ENCODE data around the gene ARHGAP32. TPM values are rescaled to one million over a fixed set of nuclear protein-coding genes. Genes with fewer than 3 reads are reported as not detected.

ARHGAP32 gene
- total RNA-seq = 10 to 100 TPM; 11.2 to 21.7 (median 18.1) TPM

- ATAC-seq (ENCODE audit: low FRiP score) (no peak), DNase-seq (ENCODE audit: low spot score) (no peak)
- no peak for TF ChIP-seq CTCF (IDR thresholded peaks at IDR 0.05)
These were observed at the start of gene ARHGAP32 for GRCh38 chr11:129192150-129192549. Gene ARHGAP32, minus strand, starts transcription at chr11:129192325. Its CDS starts 127 bp downstream, at chr11:129192198.

- ATAC-seq (ENCODE audit: low FRiP score) (no peak), DNase-seq (ENCODE audit: low spot score) (no peak)
- TF ChIP-seq CTCF (IDR thresholded peaks at IDR 0.05) = no peak
These were observed 47.1 kb upstream of the ARHGAP32 start for GRCh38 chr11:129239207-129239606.

GRCh38 chr11:129237880-129238638, 45.9 kb upstream of the ARHGAP32 start:
- ATAC-seq (ENCODE audit: low FRiP score) (no peak), DNase-seq (ENCODE audit: low spot score) (no peak)
- TF ChIP-seq CTCF (IDR thresholded peaks at IDR 0.05) = no peak

- TF ChIP-seq CTCF (IDR thresholded peaks at IDR 0.05) = no peak
- DNase-seq (ENCODE audit: low spot score) (no peak), ATAC-seq (ENCODE audit: low FRiP score) (no peak)
These were observed 45.3 kb upstream of the ARHGAP32 start for GRCh38 chr11:129237456-129237855.

- DNase-seq (ENCODE audit: low spot score) (no peak), ATAC-seq (ENCODE audit: low FRiP score) (no peak)
- TF ChIP-seq CTCF (IDR thresholded peaks at IDR 0.05) = no peak
These were observed 44.7 kb upstream of the ARHGAP32 start for GRCh38 chr11:129236850-129237249.

- DNase-seq (ENCODE audit: low spot score) (no peak), ATAC-seq (ENCODE audit: low FRiP score) (no peak)
- no peak for TF ChIP-seq CTCF (IDR thresholded peaks at IDR 0.05)
These were observed 42.9 kb upstream of the ARHGAP32 start for GRCh38 chr11:129234978-129235377.

- no peak for DNase-seq (ENCODE audit: low spot score)
- TF ChIP-seq CTCF (IDR thresholded peaks at IDR 0.05) = no peak
- ATAC-seq (ENCODE audit: low FRiP score) = no peak
These were observed 37.9 kb upstream of the ARHGAP32 start for GRCh38 chr11:129230006-129230405.
